Subcutaneous abdominal adipose tissue (tissue), 5 donors: Measurements from ENCODE around the gene CTSD.

Source experiments
- H3K27ac ChIP-seq: one replicate; pipeline ENCODE4 v1.7.0; 2013; ENCODE audit warnings: low read depth, mild to moderate bottlenecking, inconsistent platforms, low read length, moderate library complexity
- H3K27me3 ChIP-seq, 5 donors: one replicate each; pipeline ENCODE4 v1.7.0; 2013; ENCODE audit warnings: low read length in 5 of 5, inconsistent platforms in 1 of 5; ENCODE audit not compliant: control insufficient read depth in 5 of 5, insufficient read depth in 4 of 5
- H3K36me3 ChIP-seq, 5 donors: one replicate each; pipeline ENCODE4 v1.7.0; 2013; ENCODE audit warnings: low read length in 5 of 5; ENCODE audit not compliant: control insufficient read depth in 5 of 5, insufficient read depth in 5 of 5
- H3K4me1 ChIP-seq, 5 donors: one replicate each; pipeline ENCODE4 v1.7.0; 2013; ENCODE audit warnings: low read length in 5 of 5, mild to moderate bottlenecking in 3 of 5, moderate library complexity in 1 of 5; ENCODE audit not compliant: control insufficient read depth in 5 of 5, insufficient read depth in 5 of 5
- H3K4me3 ChIP-seq, 5 donors: one replicate each; pipeline ENCODE4 v1.7.0; 2013; ENCODE audit warnings: low read length in 5 of 5, low read depth in 1 of 5
- H3K9ac ChIP-seq, 5 donors: one replicate each; pipeline ENCODE4 v1.7.0; 2013; ENCODE audit warnings: low read length in 5 of 5, mild to moderate bottlenecking in 4 of 5, moderate library complexity in 3 of 5
- H3K9me3 ChIP-seq, 5 donors: one replicate each; pipeline ENCODE4 v1.7.0; 2013; ENCODE audit warnings: low read length in 5 of 5; ENCODE audit not compliant: control insufficient read depth in 5 of 5
- donor health status: healthy.
- donor health status: healthy.
- donor health status: healthy.
- donor health status: healthy.
- donor health status: healthy.

The CTSD gene

DNA sequence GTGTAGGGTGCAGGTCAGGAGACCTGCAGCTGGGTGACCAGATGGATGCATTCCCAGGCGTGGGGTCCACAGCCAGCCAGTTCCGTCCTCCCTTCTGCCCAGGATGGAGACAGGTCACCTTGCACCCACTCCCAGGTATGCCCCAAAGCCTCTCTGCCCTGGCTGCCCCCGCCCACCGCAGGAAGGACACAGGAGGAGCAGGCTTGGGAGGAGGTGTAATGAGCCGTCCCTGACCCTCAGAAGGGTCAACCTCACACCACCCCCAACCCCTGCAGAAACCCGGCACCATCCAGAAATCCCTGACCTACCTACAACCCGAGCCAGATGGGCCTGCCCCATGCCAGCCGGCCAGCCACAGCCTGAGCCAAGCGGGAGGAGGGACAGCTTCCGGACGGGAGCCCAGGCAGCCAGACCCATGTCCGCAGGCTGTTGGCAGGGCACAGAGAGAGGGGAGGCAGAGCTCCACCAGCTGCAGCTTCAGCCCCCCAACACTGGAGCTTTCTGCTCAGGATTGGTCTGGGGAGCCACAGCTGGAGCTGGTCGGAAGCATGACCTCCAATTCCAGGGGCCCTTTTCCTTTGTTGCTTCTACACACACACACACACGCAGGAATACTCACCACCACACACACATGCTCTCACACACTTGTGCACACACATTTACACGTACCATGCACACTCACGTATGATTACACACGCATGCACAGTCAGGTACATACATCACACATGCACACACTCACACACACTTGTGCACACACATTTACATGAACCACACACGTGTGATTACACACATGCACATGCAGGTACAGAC lies 18.6 kb downstream of the CTSD start:
- H3K4me1 ChIP-seq = peaks cover 6 to 59% (median 46%) of the 10 kb centered on the region in 5 donors
- peaks cover 0 to 3% (median 0%) of the 10 kb centered on the region in 5 donors for H3K9me3 ChIP-seq
- H3K4me3 ChIP-seq = peak overlapping the region in 1 of 5 donors; percentile 18
- peaks cover 4 to 13% (median 6%) of the 10 kb centered on the region in 5 donors for H3K27me3 ChIP-seq
- peaks cover 0 to 4% (median 0%) of the 10 kb centered on the region in 5 donors for H3K36me3 ChIP-seq
- no peak overlapping the region for H3K27ac ChIP-seq
- H3K9ac ChIP-seq = no peak overlapping the region

GRCh38 chr11:1744137-1744886 lies 19.4 kb downstream of the CTSD start:
- peak overlapping the region in 1 of 5 donors; percentile 18 for H3K4me3 ChIP-seq
- peaks cover 0 to 3% (median 0%) of the 10 kb centered on the region in 5 donors for H3K9me3 ChIP-seq
- peaks cover 0 to 4% (median 0%) of the 10 kb centered on the region in 5 donors for H3K36me3 ChIP-seq
- peaks cover 2 to 52% (median 38%) of the 10 kb centered on the region in 5 donors for H3K4me1 ChIP-seq
- H3K27ac ChIP-seq = no peak overlapping the region
- no peak overlapping the region for H3K9ac ChIP-seq
- peaks cover under 1 to 12% (median 5%) of the 10 kb centered on the region in 5 donors for H3K27me3 ChIP-seq

- Histone ChIP-seq H3K4me1 (peaks cover 2 to 45% (median 35%) of the 10 kb centered on the region in 5 donors), H3K27ac (no peak overlapping the region), H3K4me3 (no peak overlapping the region), H3K9me3 (peaks cover 0 to 3% (median 0%) of the 10 kb centered on the region in 5 donors), H3K36me3 (peaks cover 0 to 4% (median 0%) of the 10 kb centered on the region in 5 donors), H3K9ac (no peak overlapping the region), H3K27me3 (peaks cover 0 to 12% (median 9%) of the 10 kb centered on the region in 5 donors)
Measured at GRCh38 chr11:1743585-1744136, 20.1 kb downstream of the CTSD start.

- H3K9ac ChIP-seq = no peak overlapping the region
- H3K4me3 ChIP-seq = no peak overlapping the region
- peaks cover 0 to 3% (median 0%) of the 10 kb centered on the region in 5 donors for H3K9me3 ChIP-seq
- no peak overlapping the region for H3K27ac ChIP-seq
- peaks cover 2 to 39% (median 28%) of the 10 kb centered on the region in 5 donors for H3K4me1 ChIP-seq
- peaks cover 3 to 15% (median 6%) of the 10 kb centered on the region in 5 donors for H3K27me3 ChIP-seq
- H3K36me3 ChIP-seq = peaks cover 0 to 4% (median 0%) of the 10 kb centered on the region in 5 donors
Measured at GRCh38 chr11:1742869-1743584, 20.7 kb downstream of the CTSD start.

DNA sequence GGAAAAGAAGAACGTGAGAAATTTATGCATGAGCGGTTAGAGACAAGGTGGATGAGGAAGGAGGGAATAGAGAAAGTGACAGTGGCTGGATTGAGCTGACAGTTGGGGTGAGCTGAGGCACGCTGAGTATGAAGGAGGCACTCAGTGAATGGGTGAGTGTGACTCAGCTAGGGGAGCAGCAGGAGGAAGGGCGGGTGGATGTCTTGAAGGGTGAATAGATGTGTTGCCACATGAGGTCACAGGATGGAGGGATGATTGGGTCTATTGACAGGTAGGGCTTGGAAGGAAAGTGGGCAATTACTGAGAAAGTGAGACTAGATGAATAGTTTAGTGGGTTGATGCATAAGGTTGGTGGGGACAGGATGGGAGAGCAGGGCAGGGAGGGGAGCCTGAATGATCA lies 21.4 kb downstream of the CTSD start:
- H3K27me3 ChIP-seq = peaks cover 3 to 17% (median 6%) of the 10 kb centered on the region in 5 donors
- H3K4me3 ChIP-seq = no peak overlapping the region
- peaks cover 0 to 4% (median 0%) of the 10 kb centered on the region in 5 donors for H3K36me3 ChIP-seq
- H3K27ac ChIP-seq = no peak overlapping the region
- no peak overlapping the region for H3K9ac ChIP-seq
- H3K9me3 ChIP-seq = peaks cover 2 to 8% (median 2%) of the 10 kb centered on the region in 5 donors
- H3K4me1 ChIP-seq = peaks cover 2 to 32% (median 27%) of the 10 kb centered on the region in 5 donors

DNA sequence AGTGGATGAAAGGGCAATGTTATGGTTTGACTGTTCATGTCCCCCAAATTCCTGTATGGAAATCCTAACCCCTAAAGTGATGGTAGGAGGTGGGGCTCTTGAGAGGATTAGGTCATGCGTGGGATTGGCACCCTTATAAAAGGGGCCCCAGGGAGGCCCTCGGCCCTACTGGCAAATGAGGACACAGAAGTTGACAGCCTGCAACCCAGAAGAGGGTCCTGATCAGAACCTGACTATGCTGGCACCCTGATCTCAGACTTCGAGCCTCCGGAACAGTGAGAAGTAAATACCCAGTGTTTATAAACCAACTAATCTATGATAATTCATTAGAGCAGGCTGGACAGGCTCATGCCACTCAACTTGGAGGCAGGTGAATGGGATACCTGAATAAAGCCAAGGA lies 22.0 kb downstream of the CTSD start:
- H3K27me3 ChIP-seq = peaks cover 3 to 20% (median 7%) of the 10 kb centered on the region in 5 donors
- H3K9me3 ChIP-seq = peaks cover 5 to 13% (median 9%) of the 10 kb centered on the region in 5 donors
- H3K4me3 ChIP-seq = no peak overlapping the region
- peaks cover 2 to 27% (median 24%) of the 10 kb centered on the region in 5 donors for H3K4me1 ChIP-seq
- peaks cover 0 to 4% (median 0%) of the 10 kb centered on the region in 5 donors for H3K36me3 ChIP-seq
- H3K9ac ChIP-seq = no peak overlapping the region
- no peak overlapping the region for H3K27ac ChIP-seq

DNA sequence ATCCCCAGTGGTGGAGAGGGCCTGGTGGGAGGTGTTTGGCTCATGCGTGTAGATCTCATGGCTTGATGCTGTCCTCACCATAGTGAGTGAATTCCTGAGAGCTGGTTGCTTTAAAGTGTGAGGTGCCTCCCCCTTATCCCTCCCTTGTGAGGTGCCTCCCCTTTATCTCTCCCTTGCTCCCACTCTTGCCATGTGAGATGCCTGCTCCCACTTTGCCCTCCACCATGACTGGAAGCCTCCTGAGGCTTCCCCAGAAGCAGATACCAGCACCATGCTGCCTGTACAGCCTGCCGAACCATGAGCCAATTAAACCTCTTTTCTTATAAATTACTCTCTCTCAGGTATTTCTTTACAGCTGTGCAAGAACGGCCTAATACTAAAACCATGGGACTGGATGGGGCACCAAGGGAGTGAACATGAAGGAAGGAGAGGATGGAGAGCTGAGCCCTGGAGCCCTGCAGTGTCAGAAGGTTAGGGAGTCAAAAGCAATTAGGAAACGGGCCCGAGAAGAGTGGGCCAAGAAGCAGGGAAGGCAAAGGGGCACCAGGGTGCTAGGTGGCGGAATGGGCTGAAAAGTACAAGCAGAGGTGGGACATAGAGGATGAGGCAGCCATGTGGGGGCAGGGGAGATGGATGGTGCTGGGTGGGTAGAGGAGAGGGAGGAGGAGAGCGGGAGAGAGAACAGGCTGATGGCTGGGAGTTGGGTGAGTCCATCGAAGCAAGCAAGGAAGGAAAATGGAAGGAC lies 22.8 kb downstream of the CTSD start:
- Histone ChIP-seq H3K36me3 (peaks cover 0 to 1% (median 0%) of the 10 kb centered on the region in 5 donors), H3K4me3 (no peak overlapping the region), H3K9ac (no peak overlapping the region), H3K9me3 (peaks cover 8 to 18% (median 17%) of the 10 kb centered on the region in 5 donors), H3K4me1 (peaks cover 2 to 21% (median 16%) of the 10 kb centered on the region in 5 donors), H3K27me3 (peaks cover 3 to 28% (median 11%) of the 10 kb centered on the region in 5 donors), H3K27ac (no peak overlapping the region)

- Histone ChIP-seq H3K9me3 (peaks cover 8 to 20% (median 18%) of the 10 kb centered on the region in 5 donors), H3K27ac (no peak overlapping the region), H3K27me3 (peaks cover 10 to 39% (median 20%) of the 10 kb centered on the region in 5 donors), H3K4me3 (no peak overlapping the region), H3K4me1 (peaks cover 0 to 7% (median 5%) of the 10 kb centered on the region in 5 donors), H3K36me3 (no peaks in the 10 kb centered on the region), H3K9ac (no peak overlapping the region)
Measured at GRCh38 chr11:1739576-1739975, 24.2 kb downstream of the CTSD start.

GRCh38 chr11:1738380-1738779 lies 25.3 kb downstream of the CTSD start:
- H3K9ac ChIP-seq = no peak overlapping the region
- peaks cover 22 to 51% (median 32%) of the 10 kb centered on the region in 5 donors for H3K27me3 ChIP-seq
- H3K4me1 ChIP-seq = peaks cover 0 to 4% (median 0%) of the 10 kb centered on the region in 5 donors
- no peak overlapping the region for H3K4me3 ChIP-seq
- H3K36me3 ChIP-seq = no peaks in the 10 kb centered on the region
- no peak overlapping the region for H3K27ac ChIP-seq
- H3K9me3 ChIP-seq = peaks cover 8 to 20% (median 18%) of the 10 kb centered on the region in 5 donors
